Hepatocyte (in vitro differentiated cells): ENCODE data around the gene HCAR3. TPM values are rescaled to one million over a fixed set of nuclear protein-coding genes. Genes with fewer than 3 reads are reported as not detected.

Experiments
- DNase-seq: peaks from one replicate; pipeline ENCODE4 v3.0.0-alpha.2; 2016; ENCODE audit warnings: low spot score
- H2AFZ ChIP-seq: fragments of 200-600 bp; sonication (generic); 2 replicates; pipeline ENCODE4 v1.6.0; 2016; ENCODE audit warnings: antibody characterized with exemption, mild to moderate bottlenecking
- H3K27ac ChIP-seq: fragments of 200-600 bp; sonication (generic); 2 replicates; pipeline ENCODE4 v1.5.1; 2016; ENCODE audit warnings: mild to moderate bottlenecking
- H3K27me3 ChIP-seq: fragments of 200-600 bp; sonication (generic); 2 replicates; pipeline ENCODE4 v1.6.1; 2016
- H3K36me3 ChIP-seq: fragments of 200-600 bp; sonication (generic); replicated peaks from 2 replicates; pipeline ENCODE4 v1.5.1; 2016; ENCODE audit warnings: low read depth; ENCODE audit not compliant: insufficient read depth
- H3K4me1 ChIP-seq: fragments of 200-600 bp; sonication (generic); 2 replicates; pipeline ENCODE4 v1.5.1; 2016; ENCODE audit warnings: mild to moderate bottlenecking, moderate library complexity; ENCODE audit not compliant: insufficient read depth
- H3K4me2 ChIP-seq: fragments of 200-600 bp; sonication (generic); 2 replicates; pipeline ENCODE4 v1.6.0; 2016
- H3K4me3 ChIP-seq: fragments of 200-600 bp; sonication (generic); 2 replicates; pipeline ENCODE4 v1.5.1; 2016; ENCODE audit warnings: mild to moderate bottlenecking
- H3K79me2 ChIP-seq: fragments of 200-600 bp; sonication (generic); 2 replicates; pipeline ENCODE4 v1.6.0; 2017; ENCODE audit warnings: mild to moderate bottlenecking
- H3K9me2 ChIP-seq: fragments of 200-600 bp; sonication (generic); replicated peaks from 2 replicates; pipeline ENCODE4 v1.6.0; 2017; ENCODE audit warnings: mild to moderate bottlenecking; ENCODE audit not compliant: insufficient read depth
- H3K9me3 ChIP-seq: fragments of 200-600 bp; sonication (generic); 2 replicates; pipeline ENCODE4 v1.5.1; 2016; ENCODE audit warnings: low read depth, mild to moderate bottlenecking
- H4K20me1 ChIP-seq: fragments of 200-600 bp; sonication (generic); 2 replicates; pipeline ENCODE4 v1.6.0; 2016; ENCODE audit warnings: mild to moderate bottlenecking; ENCODE audit not compliant: insufficient read depth, poor library complexity, severe bottlenecking
- EZH2 ChIP-seq: fragments of 200-600 bp; sonication (generic); IDR thresholded peaks from 2 replicates; pipeline ENCODE4 v1.6.1; 2016; ENCODE audit warnings: antibody characterized with exemption, mild to moderate bottlenecking, borderline replicate concordance
- EZH2phosphoT487 ChIP-seq: fragments of 200-600 bp; sonication (generic); IDR thresholded peaks from one replicate; pipeline ENCODE4 v1.6.1; 2018; ENCODE audit warnings: antibody characterized with exemption, mild to moderate bottlenecking, low read depth, moderate library complexity; ENCODE audit not compliant: unreplicated experiment, severe bottlenecking
- WGBS: methylation state at CpG from one replicate; pipeline ENCODE4 v1.1.6; 2016; ENCODE audit warnings: low lambda C conversion rate; ENCODE audit errors: missing lambda C conversion rate; 5-methylcytosine and 5-hydroxymethylcytosine counted together
- polyA plus RNA-seq: library from polyadenylated mRNA; unstranded; fragments of >200 nt; fragmentation: Nextera tagmentation; extraction: Ambion mirVana; gene quantifications from 2 replicates; pipeline ENCODE4 v1.2.1, GENCODE V29; 2016
- total RNA-seq: library from RNA; depleted of rRNA; stranded (reverse); fragments of >200 nt; gene quantifications from 2 replicates; pipeline ENCODE4 v1.2.3, GENCODE V29; 2014
- TF ChIP-seq, protein P1 (sequence below): fragments of 200-600 bp; sonication (generic); IDR thresholded peaks from 2 replicates; pipeline ENCODE4 v1.5.1; 2016; ENCODE audit warnings: antibody characterized with exemption, mild to moderate bottlenecking; ENCODE audit not compliant: poor library complexity

The HCAR3 gene
- total and polyA plus RNA-seq, 2 experiments from 2014 or later = 0.30 to 0.34 TPM

DNA sequence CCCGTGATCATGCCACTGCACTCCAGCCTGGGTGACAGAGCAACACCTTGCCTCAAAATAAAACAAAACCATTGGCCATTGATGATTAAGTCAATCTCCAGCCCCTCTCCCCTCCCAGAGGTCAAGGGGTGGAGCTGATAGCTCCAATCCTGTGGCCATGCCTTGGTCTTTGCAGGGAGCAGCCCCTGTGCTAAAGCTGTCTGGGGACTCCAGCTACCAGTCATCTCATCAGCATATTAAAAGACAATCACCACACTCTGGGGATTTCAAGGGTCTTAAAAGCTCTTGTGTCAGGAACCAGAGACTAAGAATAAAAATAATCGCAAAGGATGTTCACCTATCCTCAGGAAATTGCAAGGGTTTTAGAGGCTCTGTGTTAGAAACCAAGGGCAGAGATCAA, 44.1 kb downstream of the HCAR3 start:
- 79% methylated on average over 2 of the region's 2 CpGs for WGBS
- Histone ChIP-seq H2AFZ (no peak overlapping the region), H3K9me3 (no peaks in the 10 kb centered on the region), H3K4me3 (no peak overlapping the region), H3K79me2 (no peaks in the 10 kb centered on the region), H3K27ac (no peak overlapping the region), H4K20me1 (no peaks in the 10 kb centered on the region), H3K4me2 (no peak overlapping the region), H3K9me2 (no peaks in the 10 kb centered on the region), H3K36me3 (no peaks in the 10 kb centered on the region), H3K4me1 (no peaks in the 10 kb centered on the region), H3K27me3 (no peaks in the 10 kb centered on the region)
- no peak for DNase-seq
- TF ChIP-seq EZH2phosphoT487 (no peak), EZH2 (no peak)
- TF ChIP-seq, protein P1, sequence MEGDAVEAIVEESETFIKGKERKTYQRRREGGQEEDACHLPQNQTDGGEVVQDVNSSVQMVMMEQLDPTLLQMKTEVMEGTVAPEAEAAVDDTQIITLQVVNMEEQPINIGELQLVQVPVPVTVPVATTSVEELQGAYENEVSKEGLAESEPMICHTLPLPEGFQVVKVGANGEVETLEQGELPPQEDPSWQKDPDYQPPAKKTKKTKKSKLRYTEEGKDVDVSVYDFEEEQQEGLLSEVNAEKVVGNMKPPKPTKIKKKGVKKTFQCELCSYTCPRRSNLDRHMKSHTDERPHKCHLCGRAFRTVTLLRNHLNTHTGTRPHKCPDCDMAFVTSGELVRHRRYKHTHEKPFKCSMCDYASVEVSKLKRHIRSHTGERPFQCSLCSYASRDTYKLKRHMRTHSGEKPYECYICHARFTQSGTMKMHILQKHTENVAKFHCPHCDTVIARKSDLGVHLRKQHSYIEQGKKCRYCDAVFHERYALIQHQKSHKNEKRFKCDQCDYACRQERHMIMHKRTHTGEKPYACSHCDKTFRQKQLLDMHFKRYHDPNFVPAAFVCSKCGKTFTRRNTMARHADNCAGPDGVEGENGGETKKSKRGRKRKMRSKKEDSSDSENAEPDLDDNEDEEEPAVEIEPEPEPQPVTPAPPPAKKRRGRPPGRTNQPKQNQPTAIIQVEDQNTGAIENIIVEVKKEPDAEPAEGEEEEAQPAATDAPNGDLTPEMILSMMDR = no peak

DNA sequence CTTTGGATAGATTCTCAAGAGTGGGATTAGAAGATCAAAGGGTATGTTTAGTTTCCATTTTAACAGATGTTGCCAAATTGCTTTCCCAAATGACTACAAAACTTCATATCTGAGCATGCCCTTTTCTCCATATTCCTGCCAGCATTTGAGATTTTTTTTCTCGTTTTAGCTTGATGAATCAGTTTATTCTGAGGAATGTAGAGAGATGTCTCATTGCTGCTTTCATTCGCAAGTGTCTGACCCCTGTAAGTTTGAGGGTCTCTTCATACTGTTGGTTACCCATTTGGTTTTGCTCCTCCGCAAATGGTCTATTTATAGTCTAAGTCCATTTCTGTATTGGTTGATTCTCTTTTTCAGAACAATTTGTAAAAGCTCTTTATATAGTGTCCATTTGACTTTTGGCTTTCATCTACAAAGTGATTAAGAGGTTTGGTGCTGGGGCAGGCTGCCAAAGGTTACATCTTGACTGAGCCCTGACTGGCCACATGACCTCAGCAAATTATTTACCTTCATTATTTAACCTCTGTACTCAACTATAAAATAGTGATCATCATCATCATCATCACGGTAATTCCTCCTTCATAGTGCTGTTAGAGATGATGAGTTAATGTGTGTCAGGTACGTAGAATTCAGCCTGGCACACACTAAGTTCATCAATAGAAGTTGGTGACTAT, 47.1 kb downstream of the HCAR3 start:
- no peaks in the 10 kb centered on the region for H4K20me1 ChIP-seq
- 90% methylated on average over 5 of the region's 5 CpGs for WGBS
- no peaks in the 10 kb centered on the region for H3K79me2 ChIP-seq
- H3K36me3 ChIP-seq = no peaks in the 10 kb centered on the region
- H3K4me3 ChIP-seq = no peak overlapping the region
- no peak overlapping the region for H3K27ac ChIP-seq
- DNase-seq = no peak
- TF ChIP-seq, protein P1 = no peak
- no peak for TF ChIP-seq EZH2
- TF ChIP-seq EZH2phosphoT487 = no peak
- H3K9me3 ChIP-seq = no peaks in the 10 kb centered on the region
- H3K4me2 ChIP-seq = no peak overlapping the region
- no peak overlapping the region for H2AFZ ChIP-seq
- H3K4me1 ChIP-seq = no peaks in the 10 kb centered on the region
- no peaks in the 10 kb centered on the region for H3K9me2 ChIP-seq
- H3K27me3 ChIP-seq = no peaks in the 10 kb centered on the region

DNA sequence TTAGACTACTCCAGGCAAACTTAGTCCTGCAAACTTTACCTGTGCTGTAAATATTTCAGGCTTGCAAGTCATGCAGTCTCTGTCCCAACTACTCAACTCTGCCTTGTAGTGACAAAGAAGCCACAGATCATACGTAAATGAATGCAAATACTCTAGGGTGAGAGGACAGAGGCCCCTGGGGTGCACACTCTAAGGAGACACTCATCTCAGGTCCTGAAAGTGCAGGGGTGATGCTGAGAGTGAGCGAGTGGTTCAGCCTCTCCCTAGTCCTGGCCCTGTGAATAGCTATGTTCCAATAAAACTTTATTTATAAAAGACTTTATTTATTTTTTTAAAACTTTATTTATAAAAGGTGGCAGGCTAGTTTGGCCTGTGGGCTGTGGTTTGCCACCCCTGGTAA, 48.3 kb downstream of the HCAR3 start:
- Histone ChIP-seq H4K20me1 (no peaks in the 10 kb centered on the region), H2AFZ (no peak overlapping the region), H3K27me3 (no peaks in the 10 kb centered on the region), H3K27ac (no peak overlapping the region), H3K36me3 (no peaks in the 10 kb centered on the region), H3K79me2 (no peaks in the 10 kb centered on the region), H3K4me1 (no peaks in the 10 kb centered on the region), H3K4me3 (no peak overlapping the region), H3K4me2 (no peak overlapping the region), H3K9me3 (no peaks in the 10 kb centered on the region), H3K9me2 (no peaks in the 10 kb centered on the region)
- TF ChIP-seq, protein P1 = no peak
- TF ChIP-seq EZH2 = no peak
- no peak for TF ChIP-seq EZH2phosphoT487
- DNase-seq = no peak
- WGBS = 93% methylated on average over 2 of the region's 2 CpGs

DNA sequence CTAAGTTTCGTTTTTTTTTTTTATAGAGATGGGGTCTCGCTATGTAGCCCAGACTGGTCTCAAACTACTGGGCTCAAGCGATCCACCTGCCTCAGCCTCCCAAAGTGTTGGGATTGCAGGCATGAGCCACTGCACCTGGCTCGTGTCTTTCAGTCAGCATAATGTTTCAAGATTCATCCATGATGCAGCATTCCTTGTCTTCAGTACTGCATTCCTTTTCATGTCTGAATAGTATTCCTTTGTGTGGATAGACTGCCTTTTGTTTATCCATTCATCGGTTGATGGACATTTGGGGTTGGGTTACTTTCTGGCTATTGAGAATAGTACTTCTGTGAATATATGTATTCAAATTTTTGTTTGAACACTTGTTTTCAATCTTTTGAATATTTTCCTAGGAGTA, 50.9 kb downstream of the HCAR3 start:
- Histone ChIP-seq H3K36me3 (no peaks in the 10 kb centered on the region), H3K27ac (no peak overlapping the region), H3K27me3 (no peaks in the 10 kb centered on the region), H3K9me2 (no peaks in the 10 kb centered on the region), H3K4me3 (no peak overlapping the region), H3K4me1 (no peaks in the 10 kb centered on the region), H2AFZ (no peak overlapping the region), H3K9me3 (no peaks in the 10 kb centered on the region), H3K79me2 (no peaks in the 10 kb centered on the region), H4K20me1 (no peaks in the 10 kb centered on the region), H3K4me2 (no peak overlapping the region)
- TF ChIP-seq EZH2phosphoT487 (no peak), EZH2 (no peak)
- TF ChIP-seq, protein P1 = no peak
- DNase-seq = no peak
- 100% methylated on average over 5 of the region's 5 CpGs for WGBS
